NCI-H1105 (cell line): ENCODE measurements around the gene OTOA.
"Not testable (repeated sequence)": the region's sequence is repeated elsewhere in the genome, so short reads cannot be mapped to it uniquely, and the experiment has no call there.

Source experiments
- DNase-seq: peaks from one replicate; lab custom pipeline; 2025; lab: John Stamatoyannopoulos, UW

Gene OTOA

DNA sequence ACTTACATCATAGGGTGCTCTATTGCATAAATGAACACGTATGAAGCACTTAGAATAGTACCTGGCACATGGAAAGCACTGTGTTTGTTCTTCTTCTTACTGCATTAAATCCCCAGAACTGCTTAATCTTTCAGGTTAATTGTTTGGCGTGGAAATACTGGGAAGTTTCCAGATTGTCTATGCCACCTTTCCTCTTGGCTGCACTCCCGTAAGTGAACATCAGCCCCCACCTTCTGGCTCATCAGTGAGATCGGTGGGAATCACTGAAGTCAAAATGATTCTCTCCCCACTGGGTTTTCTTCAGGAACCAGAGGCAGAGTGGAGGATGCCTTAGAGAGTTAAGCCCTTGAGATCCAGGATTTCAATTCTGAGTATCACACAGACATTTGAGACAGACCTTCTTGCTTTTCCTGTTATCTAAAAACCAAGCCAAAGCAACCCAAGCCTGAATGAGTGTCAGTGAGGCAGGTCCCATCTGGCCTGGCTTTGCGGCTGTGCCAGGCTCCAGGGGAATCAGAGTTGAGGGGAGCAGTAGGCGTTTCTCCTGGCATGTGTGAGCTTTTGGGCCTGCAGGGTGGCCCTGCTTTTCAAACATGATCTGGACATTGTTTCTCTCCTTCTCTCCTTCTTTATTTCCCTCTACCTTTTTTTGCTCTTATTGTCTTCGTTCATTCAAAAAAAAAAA lies 59.1 kb downstream of the OTOA start:
- DNase-seq: no peak

- no peak for DNase-seq
These were observed 59.8 kb downstream of the OTOA start for GRCh38 chr16:21723532-21723931.

DNA sequence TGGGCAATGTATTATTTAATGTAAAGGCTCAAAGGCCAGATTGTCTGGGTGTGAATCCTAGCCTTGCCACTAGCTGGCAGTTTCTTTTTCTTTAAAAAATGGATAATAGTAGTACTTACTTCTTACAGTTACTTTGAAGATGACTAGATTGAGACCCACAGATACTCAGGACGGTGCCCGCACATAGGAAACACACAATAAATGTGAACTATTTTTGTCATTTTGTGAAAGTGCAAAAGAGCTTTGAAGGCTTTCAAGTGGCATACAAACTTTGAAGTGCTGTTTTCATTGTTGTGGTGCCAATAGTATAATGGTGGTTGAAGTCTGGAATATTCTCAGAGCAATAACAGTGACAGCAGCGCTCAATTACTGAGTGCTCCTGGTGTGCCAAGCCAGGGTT lies 63.6 kb downstream of the OTOA start:
- no peak for DNase-seq

DNA sequence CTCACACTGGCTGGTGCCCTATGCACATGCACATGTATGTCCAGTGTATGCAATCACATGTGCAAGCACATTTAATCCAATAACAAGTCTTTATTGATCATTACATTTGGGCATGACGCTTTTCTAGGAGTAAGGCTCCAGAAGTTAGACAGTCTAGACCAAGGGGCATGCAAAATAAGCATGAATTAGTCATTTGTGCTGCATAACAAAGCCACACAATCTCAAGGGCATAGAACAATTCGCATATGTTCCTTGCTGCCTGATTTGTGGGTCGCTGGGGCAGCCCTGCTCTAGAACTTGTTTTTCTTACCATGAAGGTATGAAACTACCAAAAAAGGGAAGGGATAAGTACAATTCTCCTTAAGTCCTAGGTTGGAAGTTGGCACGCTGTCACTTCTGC lies 67.5 kb downstream of the OTOA start:
- DNase-seq: not testable (repeated sequence)

GRCh38 chr16:21740637-21741036 lies 76.9 kb downstream of the OTOA start:
- not testable (repeated sequence) for DNase-seq

DNA sequence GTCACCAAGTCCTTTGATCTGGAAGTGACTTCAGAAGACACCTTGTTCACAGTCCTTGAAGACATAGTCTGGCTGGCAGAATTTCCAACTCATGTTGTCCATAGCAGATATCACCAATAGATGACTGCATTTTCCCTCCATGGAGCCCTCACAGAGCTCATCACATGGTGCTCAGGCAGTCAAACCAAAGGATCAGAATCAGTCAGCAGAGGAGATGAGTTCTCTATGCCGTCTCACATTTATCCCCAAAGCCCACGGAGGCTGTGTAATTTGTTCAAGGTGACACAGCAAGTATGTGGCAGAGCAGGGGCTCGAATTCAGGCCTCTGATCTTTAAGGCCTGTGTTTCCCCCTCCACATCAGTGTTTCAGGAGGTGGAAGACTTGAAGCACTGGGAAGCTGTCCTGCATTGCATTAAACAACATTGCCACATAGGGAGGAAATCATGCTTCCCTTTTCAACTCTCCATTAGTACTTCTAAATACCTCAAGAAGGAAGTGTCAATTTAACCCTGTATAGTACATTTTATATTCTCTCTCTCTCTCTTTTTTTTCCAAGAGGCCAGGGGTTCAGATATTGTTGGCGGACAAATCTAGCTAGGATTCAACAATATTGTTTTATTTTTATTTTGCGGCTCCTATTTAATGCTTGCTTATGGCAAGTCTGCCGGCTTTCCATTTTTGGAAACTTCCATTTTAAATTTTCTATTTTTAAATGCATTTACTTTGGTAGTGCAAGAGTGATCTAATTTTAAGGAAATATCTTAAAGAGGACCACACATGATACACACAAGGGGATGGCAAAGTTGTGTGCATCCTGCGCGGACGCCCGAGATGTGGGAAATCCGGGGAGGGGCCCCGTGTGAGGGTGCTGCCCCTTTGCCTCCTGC lies 92.7 kb downstream of the OTOA start:
- not testable (repeated sequence) for DNase-seq

- not testable (repeated sequence) for DNase-seq
These were observed 93.4 kb downstream of the OTOA start for GRCh38 chr16:21757080-21757671.

GRCh38 chr16:21768280-21768679 lies 104.5 kb downstream of the OTOA start:
- not testable (repeated sequence) for DNase-seq

DNA sequence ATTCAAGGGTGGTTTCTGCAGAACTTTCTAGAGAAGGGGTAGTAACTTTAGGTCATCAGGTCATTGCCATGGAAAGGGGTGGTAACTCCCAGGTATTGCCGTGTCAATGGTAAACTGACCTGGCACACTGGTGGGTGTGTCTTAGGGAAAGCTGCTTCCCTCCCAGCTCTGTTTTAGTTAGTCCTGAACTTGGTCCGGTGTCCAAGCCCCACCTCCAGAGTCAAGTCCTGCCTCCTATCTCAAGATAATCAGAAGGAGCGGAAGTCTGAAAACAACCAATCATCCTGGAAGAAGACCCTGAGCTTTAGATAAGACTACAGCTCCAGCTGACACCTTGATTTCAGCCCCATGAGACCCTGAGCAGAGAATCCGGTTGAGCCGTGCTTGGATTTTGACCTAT lies 105.0 kb downstream of the OTOA start:
- not testable (repeated sequence) for DNase-seq

DNA sequence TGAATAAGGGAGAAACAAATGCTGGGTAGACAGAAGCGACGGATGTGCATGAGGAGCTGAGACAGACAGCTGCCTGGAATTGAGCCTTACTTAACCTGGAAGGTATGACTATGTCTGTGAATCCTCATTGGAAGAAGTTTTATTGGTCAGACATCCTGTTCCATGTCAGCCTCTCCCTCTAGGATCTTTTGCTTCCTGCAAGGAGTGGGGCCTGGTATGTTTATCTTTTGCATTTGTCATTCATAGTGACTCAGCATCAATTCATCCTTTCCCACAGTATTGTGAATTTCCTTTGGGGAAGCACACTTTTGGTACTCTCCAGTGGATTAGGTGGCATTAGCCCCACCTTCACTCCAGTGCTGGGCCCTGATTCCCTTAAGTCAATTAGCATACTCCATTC lies 105.5 kb downstream of the OTOA start:
- not testable (repeated sequence) for DNase-seq

- DNase-seq: not testable (repeated sequence)
These were observed 106.8 kb downstream of the OTOA start for GRCh38 chr16:21770584-21770983.

GRCh38 chr16:21772547-21773206 lies 108.9 kb downstream of the OTOA start:
- DNase-seq: not testable (repeated sequence)

- DNase-seq: not testable (repeated sequence)
These were observed 109.4 kb downstream of the OTOA start for GRCh38 chr16:21773207-21773553.

- DNase-seq: not testable (repeated sequence)
These were observed 116.8 kb downstream of the OTOA start for GRCh38 chr16:21780525-21780924.

DNA sequence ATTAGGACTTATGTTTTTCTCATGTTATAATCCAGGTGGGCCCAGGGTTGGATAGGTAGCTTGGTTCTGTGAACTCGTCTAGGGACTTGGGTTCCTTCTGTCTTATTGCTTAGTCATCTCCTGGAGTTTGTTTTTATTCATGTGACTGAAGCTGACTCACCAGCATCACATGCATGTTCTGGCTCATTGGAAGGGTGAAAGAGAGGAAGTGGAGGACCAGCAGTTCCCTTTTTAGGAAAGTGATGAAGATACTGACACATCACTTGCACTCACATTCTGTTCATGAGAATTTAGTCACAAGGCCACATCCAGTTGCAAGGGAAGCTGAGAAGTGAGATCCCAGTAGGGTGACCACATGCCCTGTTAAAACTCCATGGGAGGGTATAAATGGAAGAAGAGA lies 126.7 kb downstream of the OTOA start:
- not testable (repeated sequence) for DNase-seq

- not testable (repeated sequence) for DNase-seq
These were observed 129.5 kb downstream of the OTOA start for GRCh38 chr16:21793310-21793709.

DNA sequence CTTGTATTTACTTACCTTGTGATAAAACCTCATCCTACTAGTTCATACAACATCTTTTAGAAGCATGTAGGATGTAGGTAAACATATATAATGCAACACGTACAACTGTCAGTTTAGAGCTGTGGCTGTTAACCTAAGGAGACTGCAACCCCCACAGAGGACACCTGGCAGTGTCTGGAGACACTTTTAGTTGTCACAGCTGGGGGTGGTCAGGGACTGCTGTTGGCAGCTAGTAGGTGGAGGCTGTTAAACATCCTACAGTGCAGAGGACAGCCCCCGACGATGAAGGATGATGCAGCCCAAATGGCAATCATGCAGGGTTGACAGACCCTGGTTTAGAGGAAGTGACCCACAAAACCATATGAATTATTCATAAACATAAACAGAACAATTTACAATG lies 134.8 kb downstream of the OTOA start:
- not testable (repeated sequence) for DNase-seq

DNA sequence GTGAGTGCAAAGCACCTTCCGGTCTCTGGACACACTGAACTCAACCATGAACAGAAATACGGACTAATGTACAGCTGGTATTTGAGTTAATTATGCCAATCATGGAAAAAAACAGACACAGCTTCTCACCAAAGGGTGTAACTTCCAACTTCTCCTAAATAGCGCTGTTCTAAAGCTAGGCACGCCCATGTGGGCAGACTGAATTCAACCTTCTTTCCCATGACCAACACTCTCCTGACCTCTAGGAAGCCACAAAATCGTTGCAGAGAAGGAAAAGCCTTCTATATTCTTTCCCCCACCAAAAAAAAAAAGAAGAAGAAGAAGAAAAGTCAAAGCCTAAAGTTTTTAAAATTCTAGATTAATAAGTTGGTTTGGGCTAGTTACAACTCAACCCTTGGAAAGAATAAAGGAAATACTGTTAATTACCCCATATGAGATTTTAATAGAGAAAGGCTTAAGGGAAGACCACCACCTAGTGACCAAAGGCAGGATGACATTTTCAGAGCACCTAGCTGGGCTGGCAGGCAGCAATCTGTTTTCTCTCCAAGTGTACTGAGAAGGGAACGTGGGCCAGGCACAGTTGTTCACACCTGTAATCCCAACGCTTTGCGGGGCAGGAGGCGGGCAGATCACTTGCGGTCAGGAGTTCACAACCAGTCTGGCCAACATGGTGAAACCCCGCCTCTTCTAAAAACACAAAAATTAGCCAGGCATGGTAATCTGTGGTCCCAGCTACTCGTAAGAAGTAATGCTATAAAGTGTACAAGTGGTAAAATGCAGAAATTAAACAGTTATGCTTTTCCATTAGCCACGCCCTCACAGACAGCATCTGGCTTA lies 138.0 kb downstream of the OTOA start:
- not testable (repeated sequence) for DNase-seq

- DNase-seq: not testable (repeated sequence)
These were observed 138.6 kb downstream of the OTOA start for GRCh38 chr16:21802375-21802663.
